ENCODE measurements around the gene SLC15A3. TPM values are rescaled to one million over a fixed set of nuclear protein-coding genes. Genes with fewer than 3 reads are reported as not detected.

SLC15A3 gene
- total and polyA plus RNA-seq, 2 donors (not counting 1 experiment from before 2014, with no cell fraction given), result 10.5 to 29.9 TPM

- peaks cover 3% of the 10 kb centered on the region for H3K4me1 ChIP-seq (ENCODE audit: control insufficient read depth, extremely low read depth, insufficient read depth, low read length)
- H3K27ac ChIP-seq (ENCODE audit: insufficient read depth, low read length), result no peak overlapping the region
- no peaks in the 10 kb centered on the region for H3K79me2 ChIP-seq (ENCODE audit: control insufficient read depth, insufficient read depth, low read length)
- H2AFZ ChIP-seq (ENCODE audit: low read length), result no peak overlapping the region
- H4K20me1 ChIP-seq (ENCODE audit: control insufficient read depth, extremely low read depth, insufficient read depth, low read length), result no peaks in the 10 kb centered on the region
- no peaks in the 10 kb centered on the region for H3K36me3 ChIP-seq (ENCODE audit: control insufficient read depth, insufficient read depth, low read length)
- no peak overlapping the region for H3K4me3 ChIP-seq (replicated peaks in 1 of 4; ENCODE audit: control extremely low read depth in 1 of 4, insufficient read depth in 1 of 4, low read depth in 3 of 4, low read length in 4 of 4)
- H3K9me3 ChIP-seq (ENCODE audit: control insufficient read depth, insufficient read depth, low read depth, low read length), result no peaks in the 10 kb centered on the region
- H3K27me3 ChIP-seq (ENCODE audit: control insufficient read depth, insufficient read depth, low read length), result peaks cover 9% of the 10 kb centered on the region
- no peak overlapping the region for H3K4me2 ChIP-seq (ENCODE audit: extremely low read depth, insufficient read depth, low read length)
- no peak for TF ChIP-seq EZH2 (IDR thresholded peaks at IDR 0.05; ENCODE audit: low read length, missing control alignments)
- TF ChIP-seq CTCF (conservative IDR thresholded peaks at IDR 0.05 in 1 of 2, IDR thresholded peaks at IDR 0.05 in 1 of 2; ENCODE audit: low read depth in 1 of 2, low read length in 2 of 2), result no peak
- H3K9ac ChIP-seq (ENCODE audit: insufficient read depth, low read length), result no peak overlapping the region
- DNase-seq (ENCODE audit: low read depth in 2 of 2), result no peak
Measured at GRCh38 chr11:60988658-60989057, 36.7 kb upstream of the SLC15A3 start.

GRCh38 chr11:60987577-60988277 is 35.8 kb upstream of the SLC15A3 start:
- Histone ChIP-seq H3K27ac (ENCODE audit: insufficient read depth, low read length) (no peak overlapping the region), H3K79me2 (ENCODE audit: control insufficient read depth, insufficient read depth, low read length) (no peaks in the 10 kb centered on the region), H3K36me3 (ENCODE audit: control insufficient read depth, insufficient read depth, low read length) (no peaks in the 10 kb centered on the region), H3K27me3 (ENCODE audit: control insufficient read depth, insufficient read depth, low read length) (peaks cover 6% of the 10 kb centered on the region), H3K9me3 (ENCODE audit: control insufficient read depth, insufficient read depth, low read depth, low read length) (no peaks in the 10 kb centered on the region), H2AFZ (ENCODE audit: low read length) (no peak overlapping the region), H3K9ac (ENCODE audit: insufficient read depth, low read length) (no peak overlapping the region), H3K4me3 (replicated peaks in 1 of 4; ENCODE audit: control extremely low read depth in 1 of 4, insufficient read depth in 1 of 4, low read depth in 3 of 4, low read length in 4 of 4) (no peak overlapping the region), H3K4me1 (ENCODE audit: control insufficient read depth, extremely low read depth, insufficient read depth, low read length) (peaks cover 3% of the 10 kb centered on the region), H3K4me2 (ENCODE audit: extremely low read depth, insufficient read depth, low read length) (no peak overlapping the region), H4K20me1 (ENCODE audit: control insufficient read depth, extremely low read depth, insufficient read depth, low read length) (no peaks in the 10 kb centered on the region)
- TF ChIP-seq EZH2 (IDR thresholded peaks at IDR 0.05; ENCODE audit: low read length, missing control alignments) (no peak), CTCF (conservative IDR thresholded peaks at IDR 0.05 in 1 of 2, IDR thresholded peaks at IDR 0.05 in 1 of 2; ENCODE audit: low read depth in 1 of 2, low read length in 2 of 2) (no peak)
- no peak for DNase-seq (ENCODE audit: low read depth in 2 of 2)

- no peaks in the 10 kb centered on the region for H3K36me3 ChIP-seq (ENCODE audit: control insufficient read depth, insufficient read depth, low read length)
- H4K20me1 ChIP-seq (ENCODE audit: control insufficient read depth, extremely low read depth, insufficient read depth, low read length), result no peaks in the 10 kb centered on the region
- H3K27ac ChIP-seq (ENCODE audit: insufficient read depth, low read length), result no peak overlapping the region
- H3K4me2 ChIP-seq (ENCODE audit: extremely low read depth, insufficient read depth, low read length), result no peak overlapping the region
- H3K79me2 ChIP-seq (ENCODE audit: control insufficient read depth, insufficient read depth, low read length), result no peaks in the 10 kb centered on the region
- H3K9me3 ChIP-seq (ENCODE audit: control insufficient read depth, insufficient read depth, low read depth, low read length), result no peaks in the 10 kb centered on the region
- H2AFZ ChIP-seq (ENCODE audit: low read length), result no peak overlapping the region
- H3K4me1 ChIP-seq (ENCODE audit: control insufficient read depth, extremely low read depth, insufficient read depth, low read length), result peaks cover 3% of the 10 kb centered on the region
- no peak overlapping the region for H3K9ac ChIP-seq (ENCODE audit: insufficient read depth, low read length)
- TF ChIP-seq EZH2 (IDR thresholded peaks at IDR 0.05; ENCODE audit: low read length, missing control alignments) (no peak), CTCF (conservative IDR thresholded peaks at IDR 0.05 in 1 of 2, IDR thresholded peaks at IDR 0.05 in 1 of 2; ENCODE audit: low read depth in 1 of 2, low read length in 2 of 2) (no peak)
- peak; percentile 10 to 51 for DNase-seq (ENCODE audit: low read depth in 2 of 2)
- H3K27me3 ChIP-seq (ENCODE audit: control insufficient read depth, insufficient read depth, low read length), result peaks cover 6% of the 10 kb centered on the region
- H3K4me3 ChIP-seq (replicated peaks in 1 of 4; ENCODE audit: control extremely low read depth in 1 of 4, insufficient read depth in 1 of 4, low read depth in 3 of 4, low read length in 4 of 4), result no peak overlapping the region
Measured at GRCh38 chr11:60985991-60986915, 34.3 kb upstream of the SLC15A3 start.
